GM12892 (cell line): Measurements from ENCODE around the gene LECT2.

Experiments
- POLR2A ChIP-seq: IDR thresholded peaks from 2 replicates; pipeline ENCODE4 v1.6.1; 2011; ENCODE audit warnings: low read depth, low read length, control low read depth
- POLR2AphosphoS5 ChIP-seq: IDR thresholded peaks from 2 replicates; pipeline ENCODE4 v1.6.1; 2011; ENCODE audit warnings: low read depth, low read length, control low read depth
- TAF1 ChIP-seq: IDR thresholded peaks from 2 replicates; pipeline ENCODE4 v1.6.1; 2011; ENCODE audit warnings: low read depth, mild to moderate bottlenecking, control low read depth, low read length, borderline replicate concordance

DNA sequence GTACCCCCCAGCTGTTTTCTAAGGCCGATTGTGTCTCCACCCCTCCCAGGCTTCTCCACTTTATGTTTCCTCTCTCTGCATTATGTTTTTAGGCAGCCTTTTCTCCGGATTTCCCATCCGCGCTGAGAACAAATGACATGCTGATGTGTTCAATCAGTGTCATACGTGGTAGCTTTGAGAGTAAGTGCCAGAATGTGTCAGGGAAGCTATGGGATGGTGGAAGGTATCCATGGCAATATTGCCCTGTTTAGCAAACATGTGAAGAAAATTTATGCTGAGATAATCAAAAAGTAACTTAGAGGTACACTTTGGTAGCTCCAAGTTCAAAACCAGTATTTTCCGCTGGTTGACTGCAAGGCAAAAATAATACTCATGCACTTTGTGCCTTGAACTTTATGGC, 36.6 kb upstream of the LECT2 start:
- no peak for TF ChIP-seq TAF1
- no peak for TF ChIP-seq POLR2A
- TF ChIP-seq POLR2AphosphoS5 = no peak
